ENCODE measurements around the gene C5orf58.

The C5orf58 gene

GRCh38 chr5:170284231-170284630 is 51.4 kb downstream of the C5orf58 start:
- WGBS, 2 experiments (ENCODE audit: insufficient coverage in 2 of 2): no CpG with 5 or more reads among the region's 2 CpGs
- H3K4me1 ChIP-seq (ENCODE audit: control insufficient read depth, insufficient read depth, low read length, poor library complexity, severe bottlenecking): peaks cover 3% of the 10 kb centered on the region
- no peaks in the 10 kb centered on the region for H3K9me3 ChIP-seq (ENCODE audit: control insufficient read depth, low read length)
- H3K27ac ChIP-seq (ENCODE audit: low read depth, low read length, severe bottlenecking): no peak overlapping the region
- H3K36me3 ChIP-seq (ENCODE audit: control insufficient read depth, insufficient read depth, low read length): peaks cover 3% of the 10 kb centered on the region
- no peak overlapping the region for H3K4me3 ChIP-seq (ENCODE audit: extremely low read depth, insufficient read depth, low read length, poor library complexity, severe bottlenecking)

GRCh38 chr5:170285181-170285580 is 52.4 kb downstream of the C5orf58 start:
- Histone ChIP-seq H3K9me3 (ENCODE audit: control insufficient read depth, low read length) (peaks cover 4% of the 10 kb centered on the region), H3K4me1 (ENCODE audit: control insufficient read depth, insufficient read depth, low read length, poor library complexity, severe bottlenecking) (no peaks in the 10 kb centered on the region), H3K27ac (ENCODE audit: low read depth, low read length, severe bottlenecking) (no peak overlapping the region), H3K4me3 (ENCODE audit: extremely low read depth, insufficient read depth, low read length, poor library complexity, severe bottlenecking) (no peak overlapping the region), H3K36me3 (ENCODE audit: control insufficient read depth, insufficient read depth, low read length) (peaks cover 3% of the 10 kb centered on the region)

GRCh38 chr5:170286386-170286925 is 53.7 kb downstream of the C5orf58 start:
- no peak overlapping the region for H3K4me3 ChIP-seq (ENCODE audit: extremely low read depth, insufficient read depth, low read length, poor library complexity, severe bottlenecking)
- WGBS, 2 experiments (ENCODE audit: insufficient coverage in 2 of 2): 54 to 60% methylated on average over 1 to 2 of the region's 3 CpGs
- peaks cover 8% of the 10 kb centered on the region for H3K9me3 ChIP-seq (ENCODE audit: control insufficient read depth, low read length)
- H3K4me1 ChIP-seq (ENCODE audit: control insufficient read depth, insufficient read depth, low read length, poor library complexity, severe bottlenecking): no peaks in the 10 kb centered on the region
- no peak overlapping the region for H3K27ac ChIP-seq (ENCODE audit: low read depth, low read length, severe bottlenecking)
- H3K36me3 ChIP-seq (ENCODE audit: control insufficient read depth, insufficient read depth, low read length): peaks cover 3% of the 10 kb centered on the region

- H3K27ac ChIP-seq (ENCODE audit: low read depth, low read length, severe bottlenecking): no peak overlapping the region
- no peak overlapping the region for H3K4me3 ChIP-seq (ENCODE audit: extremely low read depth, insufficient read depth, low read length, poor library complexity, severe bottlenecking)
- peaks cover 3% of the 10 kb centered on the region for H3K36me3 ChIP-seq (ENCODE audit: control insufficient read depth, insufficient read depth, low read length)
- peaks cover 8% of the 10 kb centered on the region for H3K9me3 ChIP-seq (ENCODE audit: control insufficient read depth, low read length)
- WGBS, 2 experiments (ENCODE audit: insufficient coverage in 2 of 2): 100% methylated on average over 1 of the region's 1 CpG; no CpG with 5 or more reads in 1 of the 2 experiments
- H3K4me1 ChIP-seq (ENCODE audit: control insufficient read depth, insufficient read depth, low read length, poor library complexity, severe bottlenecking): no peaks in the 10 kb centered on the region
Measured at GRCh38 chr5:170287532-170287931, 54.7 kb downstream of the C5orf58 start.

GRCh38 chr5:170288151-170288550 is 55.4 kb downstream of the C5orf58 start:
- no peak overlapping the region for H3K27ac ChIP-seq (ENCODE audit: low read depth, low read length, severe bottlenecking)
- H3K4me1 ChIP-seq (ENCODE audit: control insufficient read depth, insufficient read depth, low read length, poor library complexity, severe bottlenecking): no peaks in the 10 kb centered on the region
- 58% methylated on average over 2 of the region's 2 CpGs; no CpG with 5 or more reads in 1 of the 2 experiments for WGBS, 2 experiments (ENCODE audit: insufficient coverage in 2 of 2)
- no peak overlapping the region for H3K4me3 ChIP-seq (ENCODE audit: extremely low read depth, insufficient read depth, low read length, poor library complexity, severe bottlenecking)
- peaks cover 3% of the 10 kb centered on the region for H3K36me3 ChIP-seq (ENCODE audit: control insufficient read depth, insufficient read depth, low read length)
- peaks cover 8% of the 10 kb centered on the region for H3K9me3 ChIP-seq (ENCODE audit: control insufficient read depth, low read length)

- Histone ChIP-seq H3K4me1 (ENCODE audit: control insufficient read depth, insufficient read depth, low read length, poor library complexity, severe bottlenecking) (no peaks in the 10 kb centered on the region), H3K4me3 (ENCODE audit: extremely low read depth, insufficient read depth, low read length, poor library complexity, severe bottlenecking) (no peak overlapping the region), H3K9me3 (ENCODE audit: control insufficient read depth, low read length) (peaks cover 8% of the 10 kb centered on the region), H3K36me3 (ENCODE audit: control insufficient read depth, insufficient read depth, low read length) (peaks cover 3% of the 10 kb centered on the region), H3K27ac (ENCODE audit: low read depth, low read length, severe bottlenecking) (no peak overlapping the region)
- WGBS, 2 experiments (ENCODE audit: insufficient coverage in 2 of 2): 60% methylated on average over 1 of the region's 3 CpGs; no CpG with 5 or more reads in 1 of the 2 experiments
Measured at GRCh38 chr5:170288551-170288950, 55.8 kb downstream of the C5orf58 start.

GRCh38 chr5:170289121-170289520 is 56.3 kb downstream of the C5orf58 start:
- Histone ChIP-seq H3K27ac (ENCODE audit: low read depth, low read length, severe bottlenecking) (no peak overlapping the region), H3K4me1 (ENCODE audit: control insufficient read depth, insufficient read depth, low read length, poor library complexity, severe bottlenecking) (no peaks in the 10 kb centered on the region), H3K4me3 (ENCODE audit: extremely low read depth, insufficient read depth, low read length, poor library complexity, severe bottlenecking) (no peak overlapping the region), H3K36me3 (ENCODE audit: control insufficient read depth, insufficient read depth, low read length) (peaks cover 3% of the 10 kb centered on the region), H3K9me3 (ENCODE audit: control insufficient read depth, low read length) (peaks cover 8% of the 10 kb centered on the region)
- WGBS, 2 experiments (ENCODE audit: insufficient coverage in 2 of 2): 89 to 100% methylated on average over 1 to 3 of the region's 3 CpGs

- WGBS, 2 experiments (ENCODE audit: insufficient coverage in 2 of 2): 83 to 100% methylated on average over 2 to 3 of the region's 4 CpGs
- H3K27ac ChIP-seq (ENCODE audit: low read depth, low read length, severe bottlenecking): no peak overlapping the region
- no peaks in the 10 kb centered on the region for H3K4me1 ChIP-seq (ENCODE audit: control insufficient read depth, insufficient read depth, low read length, poor library complexity, severe bottlenecking)
- H3K9me3 ChIP-seq (ENCODE audit: control insufficient read depth, low read length): peaks cover 8% of the 10 kb centered on the region
- H3K36me3 ChIP-seq (ENCODE audit: control insufficient read depth, insufficient read depth, low read length): peaks cover 3% of the 10 kb centered on the region
- no peak overlapping the region for H3K4me3 ChIP-seq (ENCODE audit: extremely low read depth, insufficient read depth, low read length, poor library complexity, severe bottlenecking)
Measured at GRCh38 chr5:170289764-170290163, 57.0 kb downstream of the C5orf58 start.

GRCh38 chr5:170290498-170290897 is 57.7 kb downstream of the C5orf58 start:
- no peak overlapping the region for H3K4me3 ChIP-seq (ENCODE audit: extremely low read depth, insufficient read depth, low read length, poor library complexity, severe bottlenecking)
- no peak overlapping the region for H3K27ac ChIP-seq (ENCODE audit: low read depth, low read length, severe bottlenecking)
- H3K4me1 ChIP-seq (ENCODE audit: control insufficient read depth, insufficient read depth, low read length, poor library complexity, severe bottlenecking): no peaks in the 10 kb centered on the region
- WGBS, 2 experiments (ENCODE audit: insufficient coverage in 2 of 2): 85 to 88% methylated on average over 2 to 3 of the region's 3 CpGs
- peaks cover 8% of the 10 kb centered on the region for H3K9me3 ChIP-seq (ENCODE audit: control insufficient read depth, low read length)
- H3K36me3 ChIP-seq (ENCODE audit: control insufficient read depth, insufficient read depth, low read length): peaks cover 2% of the 10 kb centered on the region

GRCh38 chr5:170292179-170293104 is 59.7 kb downstream of the C5orf58 start:
- peaks cover 2% of the 10 kb centered on the region for H3K4me1 ChIP-seq (ENCODE audit: control insufficient read depth, insufficient read depth, low read length, poor library complexity, severe bottlenecking)
- H3K4me3 ChIP-seq (ENCODE audit: extremely low read depth, insufficient read depth, low read length, poor library complexity, severe bottlenecking): no peak overlapping the region
- H3K36me3 ChIP-seq (ENCODE audit: control insufficient read depth, insufficient read depth, low read length): no peaks in the 10 kb centered on the region
- H3K9me3 ChIP-seq (ENCODE audit: control insufficient read depth, low read length): peaks cover 8% of the 10 kb centered on the region
- WGBS, 2 experiments (ENCODE audit: insufficient coverage in 2 of 2): 96% methylated on average over 3 of the region's 4 CpGs; no CpG with 5 or more reads in 1 of the 2 experiments
- H3K27ac ChIP-seq (ENCODE audit: low read depth, low read length, severe bottlenecking): no peak overlapping the region

GRCh38 chr5:170293273-170293672 is 60.5 kb downstream of the C5orf58 start:
- Histone ChIP-seq H3K4me3 (ENCODE audit: extremely low read depth, insufficient read depth, low read length, poor library complexity, severe bottlenecking) (no peak overlapping the region), H3K4me1 (ENCODE audit: control insufficient read depth, insufficient read depth, low read length, poor library complexity, severe bottlenecking) (peaks cover 9% of the 10 kb centered on the region), H3K9me3 (ENCODE audit: control insufficient read depth, low read length) (peaks cover 8% of the 10 kb centered on the region), H3K27ac (ENCODE audit: low read depth, low read length, severe bottlenecking) (no peak overlapping the region), H3K36me3 (ENCODE audit: control insufficient read depth, insufficient read depth, low read length) (no peaks in the 10 kb centered on the region)
- WGBS, 2 experiments (ENCODE audit: insufficient coverage in 2 of 2): 65 to 91% methylated on average over 2 to 4 of the region's 6 CpGs

Measured in mesodermal cell (in vitro differentiated cells).